ENCODE results near the gene ELOVL6.

The ELOVL6 gene

GRCh38 chr4:110020139-110020538 lies 178.3 kb downstream of the ELOVL6 start:
- no peak for DNase-seq

DNA sequence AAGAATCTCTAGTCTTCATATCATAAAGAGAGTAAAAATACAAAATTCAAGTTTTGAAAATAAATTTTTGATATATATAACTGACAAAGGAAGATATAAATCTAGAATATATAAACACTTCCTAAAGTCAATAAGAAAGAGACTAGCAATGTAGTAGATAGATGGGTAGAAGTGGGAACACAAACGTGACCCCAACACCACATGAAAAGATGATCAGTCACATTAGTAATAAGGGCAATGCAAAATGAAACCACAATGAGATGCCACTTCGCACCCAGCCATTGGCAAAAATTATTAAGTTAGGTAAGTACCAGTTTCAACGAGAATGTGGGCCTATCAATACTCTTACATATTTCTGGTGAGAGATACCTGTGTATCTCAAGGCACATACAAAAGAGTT lies 179.3 kb downstream of the ELOVL6 start:
- DNase-seq: no peak

- no peak for DNase-seq
Measured at GRCh38 chr4:110014233-110014632, 184.2 kb downstream of the ELOVL6 start.

- DNase-seq: no peak
Measured at GRCh38 chr4:110012917-110013316, 185.5 kb downstream of the ELOVL6 start.

- no peak for DNase-seq
Measured at GRCh38 chr4:110010797-110011196, 187.6 kb downstream of the ELOVL6 start.

DNA sequence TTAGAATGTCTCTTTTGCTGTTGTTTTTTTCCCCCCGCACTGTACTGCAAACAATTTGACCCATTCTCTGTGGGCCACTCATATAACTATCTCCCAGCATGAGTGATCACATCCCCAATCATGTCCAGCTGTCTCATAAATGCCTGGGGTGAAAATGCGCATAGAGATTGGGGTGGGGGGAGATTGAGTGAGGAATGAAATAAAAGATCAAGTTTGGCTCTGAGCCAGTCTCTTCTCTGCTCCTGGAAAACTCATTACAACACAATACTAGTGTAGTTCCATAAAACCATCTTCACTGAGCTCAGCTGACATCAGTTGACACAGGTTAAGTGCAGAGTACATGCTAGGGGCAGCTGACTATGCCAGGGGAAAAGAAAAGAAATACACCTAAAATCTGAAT lies 188.9 kb downstream of the ELOVL6 start:
- DNase-seq: no peak

- DNase-seq: no peak
Measured at GRCh38 chr4:110008540-110008939, 189.9 kb downstream of the ELOVL6 start.

DNA sequence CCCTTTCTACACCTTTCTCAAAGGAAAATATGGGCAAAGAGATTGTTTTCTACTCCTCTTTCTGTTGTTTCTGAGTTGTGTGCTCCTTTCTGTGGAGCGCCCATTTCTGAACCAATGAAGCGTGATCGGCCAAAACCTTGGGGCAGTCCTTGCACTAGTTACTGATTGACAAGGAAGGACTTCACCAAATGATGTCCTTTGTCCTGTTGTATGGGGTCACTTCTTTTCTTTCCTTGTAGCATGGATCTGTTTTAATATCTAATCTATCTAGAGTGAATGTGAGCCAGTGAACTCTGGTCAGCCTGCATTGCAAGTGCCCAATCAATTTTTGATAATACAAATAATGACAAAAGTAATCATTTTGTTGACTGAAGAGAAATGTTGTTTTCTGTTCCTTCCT lies 191.2 kb downstream of the ELOVL6 start:
- no peak for DNase-seq

DNA sequence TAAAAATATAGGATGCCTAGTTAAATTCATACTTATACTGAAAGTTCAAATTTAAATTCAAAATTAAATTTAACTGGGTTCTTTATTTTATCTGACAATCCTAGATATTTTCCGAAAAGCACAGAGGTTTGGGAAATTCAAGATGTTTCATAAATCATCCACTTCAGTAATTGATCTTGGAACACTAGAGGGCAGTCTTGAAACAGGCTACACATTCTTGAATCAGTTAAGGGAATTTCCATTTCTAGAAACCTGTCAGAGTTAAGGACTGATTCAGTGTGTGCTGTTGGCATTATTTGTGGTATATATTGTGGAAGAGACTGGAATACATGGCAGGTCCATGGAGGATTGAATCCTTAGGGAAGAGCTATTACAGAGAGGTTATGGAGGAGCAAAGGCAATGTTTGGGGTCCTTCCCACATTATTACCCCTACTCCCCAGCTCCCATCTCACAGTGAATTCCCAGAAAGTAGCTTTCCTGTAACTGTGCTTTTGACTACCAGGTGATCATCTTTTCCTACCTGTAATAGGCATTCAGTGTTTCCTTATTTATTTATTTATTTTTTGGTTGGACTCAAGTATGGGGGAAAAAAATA lies 192.9 kb downstream of the ELOVL6 start:
- DNase-seq: no peak

DNA sequence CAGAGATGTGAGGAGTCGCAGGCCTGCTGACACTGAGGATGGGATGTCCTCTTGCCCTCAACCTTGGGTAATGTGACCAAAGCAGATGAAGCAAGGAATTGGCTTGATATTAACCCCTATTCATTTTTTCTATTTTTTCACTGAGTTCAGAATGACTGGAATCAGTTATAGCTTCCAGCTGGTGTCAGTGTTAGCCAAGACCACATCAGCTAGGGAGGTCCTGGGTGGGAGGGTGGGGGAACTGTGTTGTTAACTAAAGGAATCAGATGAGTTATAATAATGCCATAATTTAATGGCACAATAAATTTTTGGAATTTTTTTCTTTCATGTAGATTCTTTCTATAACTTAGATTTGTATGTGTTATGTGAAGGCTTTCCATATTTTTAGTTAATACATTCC lies 193.9 kb downstream of the ELOVL6 start:
- no peak for DNase-seq

DNA sequence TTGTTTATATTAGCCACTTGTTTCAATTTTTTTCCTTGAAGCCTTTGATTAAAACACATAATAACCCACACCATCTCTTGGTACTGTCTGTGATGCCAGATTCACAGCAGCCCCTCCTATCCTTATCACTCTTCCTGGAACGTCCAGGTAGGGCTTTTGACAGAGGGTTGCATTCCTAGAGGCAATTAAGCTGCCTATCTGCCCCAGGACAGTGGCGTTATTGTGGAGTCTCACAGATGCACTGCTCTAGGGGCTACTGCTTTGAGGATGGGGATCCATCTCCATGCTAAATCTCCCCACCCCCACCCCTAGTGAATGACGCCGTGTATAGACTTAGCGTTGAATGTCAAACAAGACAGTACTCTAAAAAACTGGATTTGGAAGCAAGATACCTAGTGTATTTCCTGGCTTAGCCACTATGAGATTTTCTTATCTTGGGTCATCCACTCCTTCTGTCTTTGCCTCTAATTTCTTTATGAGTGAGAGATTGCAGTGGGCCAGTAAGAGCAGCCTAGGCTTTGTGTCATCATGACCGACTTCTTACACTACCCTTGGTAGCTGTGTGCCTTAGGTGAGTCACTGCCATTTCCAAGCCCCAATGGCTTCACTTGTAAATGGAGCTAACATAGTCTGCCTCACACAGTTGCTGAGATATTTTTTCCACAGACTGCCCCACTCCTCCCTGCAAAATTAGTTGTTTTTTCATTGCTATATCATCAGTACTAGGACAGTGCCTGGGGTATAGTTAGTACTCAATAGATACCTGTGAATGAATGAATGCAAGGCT lies 194.8 kb downstream of the ELOVL6 start:
- DNase-seq: no peak

DNA sequence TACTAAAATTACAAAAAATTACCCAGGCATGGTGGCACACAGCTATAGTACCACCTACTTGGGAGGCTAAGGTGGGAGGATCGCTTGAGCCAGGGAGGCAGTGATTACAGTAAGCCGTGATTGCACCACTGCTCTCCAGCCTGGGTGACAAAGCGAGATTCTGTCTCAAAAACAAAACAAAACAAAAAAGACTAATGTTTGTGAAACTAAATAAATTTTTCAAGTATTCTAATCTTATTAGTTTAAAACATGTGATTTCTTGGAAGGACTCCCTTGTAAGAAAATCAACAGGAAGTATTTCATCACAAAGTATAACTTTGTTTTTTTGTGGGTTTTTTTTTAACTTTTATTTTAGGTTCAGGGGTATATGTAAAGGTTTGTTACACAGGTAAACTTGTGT lies 196.1 kb downstream of the ELOVL6 start:
- no peak for DNase-seq

DNA sequence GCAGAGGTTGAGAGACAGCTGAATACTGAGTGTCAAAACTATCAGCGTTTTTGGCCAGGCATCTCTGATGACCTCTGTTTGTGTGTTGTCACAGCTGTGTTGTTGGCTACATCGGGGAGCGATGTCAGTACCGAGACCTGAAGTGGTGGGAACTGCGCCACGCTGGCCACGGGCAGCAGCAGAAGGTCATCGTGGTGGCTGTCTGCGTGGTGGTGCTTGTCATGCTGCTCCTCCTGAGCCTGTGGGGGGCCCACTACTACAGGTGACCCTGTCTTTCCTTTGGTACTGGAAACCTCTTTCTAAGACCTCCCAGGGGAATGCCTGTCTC lies 198.9 kb downstream of the ELOVL6 start:
- no peak for DNase-seq

- DNase-seq: no peak
Measured at GRCh38 chr4:109998867-109999584, 199.4 kb downstream of the ELOVL6 start.

DNA sequence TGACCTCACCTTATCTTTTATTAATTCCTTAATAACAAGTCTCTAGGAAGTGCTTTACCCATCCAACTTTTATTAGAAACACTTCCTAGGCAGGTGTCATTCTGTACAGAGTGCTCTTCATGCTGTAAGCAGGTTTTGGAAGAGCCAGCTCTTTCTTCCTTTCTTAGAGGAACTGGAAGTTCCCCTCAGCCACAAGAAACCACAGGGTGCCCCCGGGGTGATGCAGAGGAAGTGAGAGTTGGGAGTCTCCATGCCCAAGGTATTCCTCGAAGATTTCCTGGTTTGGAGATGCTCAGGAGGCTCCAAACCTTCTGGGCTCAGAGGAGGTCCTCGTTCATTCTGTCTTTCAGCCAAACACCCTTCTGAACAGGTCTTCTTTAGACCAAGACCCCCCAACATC lies 201.9 kb downstream of the ELOVL6 start:
- no peak for DNase-seq

All from activated naive CD4-positive, alpha-beta T cell treated with anti-CD3 and anti-CD28 coated beads, Interleukin-2, amount 50 U/mL, for 16 hours (primary cell).